Measurements from ENCODE around the gene JUN.

- TF ChIP-seq, protein P1, sequence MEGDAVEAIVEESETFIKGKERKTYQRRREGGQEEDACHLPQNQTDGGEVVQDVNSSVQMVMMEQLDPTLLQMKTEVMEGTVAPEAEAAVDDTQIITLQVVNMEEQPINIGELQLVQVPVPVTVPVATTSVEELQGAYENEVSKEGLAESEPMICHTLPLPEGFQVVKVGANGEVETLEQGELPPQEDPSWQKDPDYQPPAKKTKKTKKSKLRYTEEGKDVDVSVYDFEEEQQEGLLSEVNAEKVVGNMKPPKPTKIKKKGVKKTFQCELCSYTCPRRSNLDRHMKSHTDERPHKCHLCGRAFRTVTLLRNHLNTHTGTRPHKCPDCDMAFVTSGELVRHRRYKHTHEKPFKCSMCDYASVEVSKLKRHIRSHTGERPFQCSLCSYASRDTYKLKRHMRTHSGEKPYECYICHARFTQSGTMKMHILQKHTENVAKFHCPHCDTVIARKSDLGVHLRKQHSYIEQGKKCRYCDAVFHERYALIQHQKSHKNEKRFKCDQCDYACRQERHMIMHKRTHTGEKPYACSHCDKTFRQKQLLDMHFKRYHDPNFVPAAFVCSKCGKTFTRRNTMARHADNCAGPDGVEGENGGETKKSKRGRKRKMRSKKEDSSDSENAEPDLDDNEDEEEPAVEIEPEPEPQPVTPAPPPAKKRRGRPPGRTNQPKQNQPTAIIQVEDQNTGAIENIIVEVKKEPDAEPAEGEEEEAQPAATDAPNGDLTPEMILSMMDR (IDR thresholded peaks at IDR 0.05): no peak
- TF ChIP-seq EP300 (IDR thresholded peaks at IDR 0.05; ENCODE audit: borderline replicate concordance in 1 of 2, low read depth in 1 of 2, low read length in 1 of 2) (no peak), NRF1 (IDR thresholded peaks at IDR 0.05; ENCODE audit: low read depth, low read length) (no peak), CHD2 (IDR thresholded peaks at IDR 0.05; ENCODE audit: low read length, partially characterized antibody) (no peak), RCOR1 (IDR thresholded peaks at IDR 0.05; ENCODE audit: low read length) (no peak)
- TF ChIP-seq, protein P2, sequence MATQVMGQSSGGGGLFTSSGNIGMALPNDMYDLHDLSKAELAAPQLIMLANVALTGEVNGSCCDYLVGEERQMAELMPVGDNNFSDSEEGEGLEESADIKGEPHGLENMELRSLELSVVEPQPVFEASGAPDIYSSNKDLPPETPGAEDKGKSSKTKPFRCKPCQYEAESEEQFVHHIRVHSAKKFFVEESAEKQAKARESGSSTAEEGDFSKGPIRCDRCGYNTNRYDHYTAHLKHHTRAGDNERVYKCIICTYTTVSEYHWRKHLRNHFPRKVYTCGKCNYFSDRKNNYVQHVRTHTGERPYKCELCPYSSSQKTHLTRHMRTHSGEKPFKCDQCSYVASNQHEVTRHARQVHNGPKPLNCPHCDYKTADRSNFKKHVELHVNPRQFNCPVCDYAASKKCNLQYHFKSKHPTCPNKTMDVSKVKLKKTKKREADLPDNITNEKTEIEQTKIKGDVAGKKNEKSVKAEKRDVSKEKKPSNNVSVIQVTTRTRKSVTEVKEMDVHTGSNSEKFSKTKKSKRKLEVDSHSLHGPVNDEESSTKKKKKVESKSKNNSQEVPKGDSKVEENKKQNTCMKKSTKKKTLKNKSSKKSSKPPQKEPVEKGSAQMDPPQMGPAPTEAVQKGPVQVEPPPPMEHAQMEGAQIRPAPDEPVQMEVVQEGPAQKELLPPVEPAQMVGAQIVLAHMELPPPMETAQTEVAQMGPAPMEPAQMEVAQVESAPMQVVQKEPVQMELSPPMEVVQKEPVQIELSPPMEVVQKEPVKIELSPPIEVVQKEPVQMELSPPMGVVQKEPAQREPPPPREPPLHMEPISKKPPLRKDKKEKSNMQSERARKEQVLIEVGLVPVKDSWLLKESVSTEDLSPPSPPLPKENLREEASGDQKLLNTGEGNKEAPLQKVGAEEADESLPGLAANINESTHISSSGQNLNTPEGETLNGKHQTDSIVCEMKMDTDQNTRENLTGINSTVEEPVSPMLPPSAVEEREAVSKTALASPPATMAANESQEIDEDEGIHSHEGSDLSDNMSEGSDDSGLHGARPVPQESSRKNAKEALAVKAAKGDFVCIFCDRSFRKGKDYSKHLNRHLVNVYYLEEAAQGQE (IDR thresholded peaks at IDR 0.05; ENCODE audit: low read depth, low read length): no peak
- TF ChIP-seq, protein P3, sequence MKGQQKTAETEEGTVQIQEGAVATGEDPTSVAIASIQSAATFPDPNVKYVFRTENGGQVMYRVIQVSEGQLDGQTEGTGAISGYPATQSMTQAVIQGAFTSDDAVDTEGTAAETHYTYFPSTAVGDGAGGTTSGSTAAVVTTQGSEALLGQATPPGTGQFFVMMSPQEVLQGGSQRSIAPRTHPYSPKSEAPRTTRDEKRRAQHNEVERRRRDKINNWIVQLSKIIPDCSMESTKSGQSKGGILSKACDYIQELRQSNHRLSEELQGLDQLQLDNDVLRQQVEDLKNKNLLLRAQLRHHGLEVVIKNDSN (IDR thresholded peaks at IDR 0.05; ENCODE audit: borderline replicate concordance, low read depth): no peak
Observed at GRCh38 chr1:58789322-58789856, 5.5 kb upstream of the JUN start.

Measured in SK-N-SH (cell line).